ENCODE results near the gene TBX2. TPM values are rescaled to one million over a fixed set of nuclear protein-coding genes. Genes with fewer than 3 reads are reported as not detected.

TBX2 gene
- total and polyA plus RNA-seq, 2 of the 13 experiments (the other 11 are each of a cell fraction or from before 2014, with no cell fraction given) = 2.8 to 15.3 TPM

- no peak; the same call in 1 of the 2 replicates for TF ChIP-seq ZNF318 (CRISPR knock-in tag; IDR thresholded peaks at IDR 0.05)
- 0 out of 2 replicates have a peak, but pooled peaks have one; percentile 23 for TF ChIP-seq FOXP4 (CRISPR knock-in tag; IDR thresholded peaks at IDR 0.05)
- no peak for TF ChIP-seq LCORL (IDR thresholded peaks at IDR 0.05)
- peak; percentile 83; the same call in 1 of the 2 replicates for TF ChIP-seq LCORL (CRISPR knock-in tag; IDR thresholded peaks at IDR 0.05)
- TF ChIP-seq ONECUT2 (CRISPR knock-in tag; IDR thresholded peaks at IDR 0.05) = 0 out of 2 replicates have a peak, but pooled peaks have one; percentile 28
- TF ChIP-seq HMGXB3 (CRISPR knock-in tag; IDR thresholded peaks at IDR 0.05; ENCODE audit: borderline replicate concordance) = no peak
- TF ChIP-seq, protein P1, sequence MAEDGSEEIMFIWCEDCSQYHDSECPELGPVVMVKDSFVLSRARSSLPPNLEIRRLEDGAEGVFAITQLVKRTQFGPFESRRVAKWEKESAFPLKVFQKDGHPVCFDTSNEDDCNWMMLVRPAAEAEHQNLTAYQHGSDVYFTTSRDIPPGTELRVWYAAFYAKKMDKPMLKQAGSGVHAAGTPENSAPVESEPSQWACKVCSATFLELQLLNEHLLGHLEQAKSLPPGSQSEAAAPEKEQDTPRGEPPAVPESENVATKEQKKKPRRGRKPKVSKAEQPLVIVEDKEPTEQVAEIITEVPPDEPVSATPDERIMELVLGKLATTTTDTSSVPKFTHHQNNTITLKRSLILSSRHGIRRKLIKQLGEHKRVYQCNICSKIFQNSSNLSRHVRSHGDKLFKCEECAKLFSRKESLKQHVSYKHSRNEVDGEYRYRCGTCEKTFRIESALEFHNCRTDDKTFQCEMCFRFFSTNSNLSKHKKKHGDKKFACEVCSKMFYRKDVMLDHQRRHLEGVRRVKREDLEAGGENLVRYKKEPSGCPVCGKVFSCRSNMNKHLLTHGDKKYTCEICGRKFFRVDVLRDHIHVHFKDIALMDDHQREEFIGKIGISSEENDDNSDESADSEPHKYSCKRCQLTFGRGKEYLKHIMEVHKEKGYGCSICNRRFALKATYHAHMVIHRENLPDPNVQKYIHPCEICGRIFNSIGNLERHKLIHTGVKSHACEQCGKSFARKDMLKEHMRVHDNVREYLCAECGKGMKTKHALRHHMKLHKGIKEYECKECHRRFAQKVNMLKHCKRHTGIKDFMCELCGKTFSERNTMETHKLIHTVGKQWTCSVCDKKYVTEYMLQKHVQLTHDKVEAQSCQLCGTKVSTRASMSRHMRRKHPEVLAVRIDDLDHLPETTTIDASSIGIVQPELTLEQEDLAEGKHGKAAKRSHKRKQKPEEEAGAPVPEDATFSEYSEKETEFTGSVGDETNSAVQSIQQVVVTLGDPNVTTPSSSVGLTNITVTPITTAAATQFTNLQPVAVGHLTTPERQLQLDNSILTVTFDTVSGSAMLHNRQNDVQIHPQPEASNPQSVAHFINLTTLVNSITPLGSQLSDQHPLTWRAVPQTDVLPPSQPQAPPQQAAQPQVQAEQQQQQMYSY (CRISPR knock-in tag; IDR thresholded peaks at IDR 0.05) = 0 out of 2 replicates have a peak, but pooled peaks have one; percentile 30
Observed at GRCh38 chr17:61389670-61390478, 9.8 kb upstream of the TBX2 start (continued).
